DND-41 (cell line): ENCODE results near the gene METAP1D.

ENCODE experiments used
- CTCF ChIP-seq: IDR thresholded peaks from 2 replicates; pipeline ENCODE4 v1.5.1; 2012; ENCODE audit warnings: borderline replicate concordance, low read length, moderate library complexity, mild to moderate bottlenecking; ENCODE audit not compliant: poor library complexity, severe bottlenecking; ENCODE audit errors: extremely low read depth
- EZH2 ChIP-seq: IDR thresholded peaks from 3 replicates; pipeline ENCODE4 v1.6.1; 2012; ENCODE audit warnings: borderline replicate concordance, low read depth, mild to moderate bottlenecking, moderate library complexity, low read length, inconsistent platforms; ENCODE audit not compliant: severe bottlenecking

- TF ChIP-seq CTCF (no peak), EZH2 (no peak)
These were observed 47.3 kb downstream of the METAP1D start for GRCh38 chr2:172046866-172047565.
